HCT116 (cell line): ENCODE results near the gene FADS1. TPM values are rescaled to one million over a fixed set of nuclear protein-coding genes. Genes with fewer than 3 reads are reported as not detected.

ENCODE experiments used
- ATAC-seq: fragments of 200-7000 bp; cut with Tn5 transposase; 2 replicates; pipeline ENCODE4 v1.9.1; 2020; ENCODE audit warnings: mild to moderate bottlenecking, moderate library complexity
- BruUV-seq: library from RNA; stranded (reverse); fragments of 400-500 nt; replicated peaks from 2 replicates; lab custom pipeline; 2021; lab: Mats Ljungman, UMichigan
- CTCF ChIA-PET: fragments of 300-600 bp; sonication (Branson Sonifier 250); formaldehyde crosslinking; loops from one replicate; lab custom pipeline; 2021; ENCODE audit warnings: antibody characterized with exemption; lab: Charles Lee
- POLR2A ChIA-PET: fragments of 300-600, 350-600 bp; sonication (Branson Sonifier 250); formaldehyde crosslinking; loops from one replicate; lab custom pipeline; 2021; ENCODE audit warnings: antibody characterized with exemption; lab: Charles Lee
- RAD21 ChIA-PET, 2 experiments: fragments of 300-600 bp; sonication (Branson Sonifier 250); formaldehyde crosslinking; loops; one replicate each; lab custom pipeline; 2023; ENCODE audit warnings: low total read pairs in 2 of 2; ENCODE audit not compliant: uncharacterized antibody in 2 of 2, unreplicated experiment in 2 of 2, low non-redundant PET in 1 of 2; lab: Charles Lee
- DNase-seq: peaks from one replicate; pipeline ENCODE4 v3.0.0-alpha.2; 2010; ENCODE audit warnings: low read depth, low spot score
- H2AFZ ChIP-seq: fragments of 200-600 bp; shearing (Covaris generic), sonication (generic); 2 replicates; pipeline ENCODE4 v1.6.1; 2017; ENCODE audit warnings: low read depth, mixed run types, mixed read lengths, antibody characterized with exemption, low read length; ENCODE audit not compliant: poor library complexity, severe bottlenecking
- H3K27ac ChIP-seq: 2 replicates; pipeline ENCODE4 v1.5.1; 2012; ENCODE audit warnings: low read depth, low read length
- H3K27me3 ChIP-seq: fragments of 200-600 bp; sonication (generic); 2 replicates; pipeline ENCODE4 v1.6.1; 2016; ENCODE audit warnings: mixed run types, low read length, mixed read lengths; ENCODE audit not compliant: insufficient read depth
- H3K36me3 ChIP-seq, 2 experiments: fragments of 200-500 bp in 1 of 2; fragments of 200-600 bp in 1 of 2; sonication (Bioruptor generic) in 1 of 2; sonication (generic) in 1 of 2; 2 replicates each; pipeline versions ENCODE4 v1.5.1 to v1.6.1; 2014 to 2016; ENCODE audit warnings: low read length in 2 of 2, inconsistent platforms in 1 of 2, mixed read lengths in 1 of 2, mixed run types in 1 of 2; ENCODE audit not compliant: insufficient read depth in 2 of 2, control insufficient read depth in 1 of 2
- H3K4me1 ChIP-seq, 2 experiments: fragments of 200-600 bp in 1 of 2; sonication (generic) in 1 of 2; 2 replicates each; pipeline versions ENCODE4 v1.5.1 to v1.6.1; 2012 to 2017; ENCODE audit warnings: low read length in 2 of 2, inconsistent platforms in 1 of 2, mild to moderate bottlenecking in 1 of 2, mixed read lengths in 1 of 2, mixed run types in 1 of 2, moderate library complexity in 1 of 2; ENCODE audit not compliant: insufficient read depth in 2 of 2, control insufficient read depth in 1 of 2
- H3K4me2 ChIP-seq: fragments of 200-600 bp; sonication (generic); 2 replicates; pipeline ENCODE4 v1.6.1; 2017; ENCODE audit warnings: mixed run types, low read length, mixed read lengths
- H3K4me3 ChIP-seq, 2 experiments: fragments of 200-600 bp in 1 of 2; sonication (generic) in 1 of 2; replicated peaks in 1 of 2; 2 replicates each; pipeline ENCODE4 v1.5.1; 2011 to 2016; ENCODE audit warnings: low read length in 2 of 2, control low read depth in 1 of 2, low read depth in 1 of 2, mild to moderate bottlenecking in 1 of 2, mixed read lengths in 1 of 2, mixed run types in 1 of 2
- H3K79me2 ChIP-seq: fragments of 200-600 bp; sonication (generic); 2 replicates; pipeline ENCODE4 v1.6.1; 2017; ENCODE audit warnings: mild to moderate bottlenecking, mixed run types, low read length, moderate library complexity, mixed read lengths; ENCODE audit not compliant: insufficient read depth
- H3K9ac ChIP-seq: fragments of 200-600 bp; sonication (generic); 2 replicates; pipeline ENCODE4 v1.6.1; 2016; ENCODE audit warnings: low read length, mixed read lengths
- H3K9me2 ChIP-seq: fragments of 200-600 bp; sonication (generic), shearing (Covaris generic); 2 replicates; pipeline ENCODE4 v1.6.1; 2017; ENCODE audit warnings: mixed run types, mild to moderate bottlenecking, moderate library complexity; ENCODE audit not compliant: insufficient read depth
- H3K9me3 ChIP-seq, 2 experiments: fragments of 200-500 bp in 1 of 2; fragments of 200-600 bp in 1 of 2; sonication (Bioruptor generic) in 1 of 2; sonication (generic) in 1 of 2; 2 replicates each; pipeline ENCODE4 v1.6.1; 2014 to 2017; ENCODE audit warnings: low read length in 2 of 2, mixed read lengths in 2 of 2, inconsistent platforms in 1 of 2, low read depth in 1 of 2, mild to moderate bottlenecking in 1 of 2, mixed run types in 1 of 2, moderate library complexity in 1 of 2; ENCODE audit not compliant: control insufficient read depth in 1 of 2, insufficient read depth in 1 of 2
- H4K20me1 ChIP-seq: fragments of 200-600 bp; sonication (generic), shearing (Covaris generic); 2 replicates; pipeline ENCODE4 v1.6.1; 2017; ENCODE audit warnings: mixed run types, mild to moderate bottlenecking, moderate library complexity; ENCODE audit not compliant: insufficient read depth
- ATF3 ChIP-seq: IDR thresholded peaks from 2 replicates; pipeline ENCODE4 v1.6.1; 2012
- CBX3 ChIP-seq: IDR thresholded peaks from 2 replicates; pipeline ENCODE4 v1.6.1; 2012; ENCODE audit warnings: low read depth
- CEBPB ChIP-seq: IDR thresholded peaks from 2 replicates; pipeline ENCODE4 v1.6.1; 2012; ENCODE audit warnings: low read depth
- EGR1 ChIP-seq: IDR thresholded peaks from 2 replicates; pipeline ENCODE4 v1.6.1; 2012; ENCODE audit warnings: low read depth
- ELF1 ChIP-seq: IDR thresholded peaks from 2 replicates; pipeline ENCODE4 v1.6.1; 2012; ENCODE audit warnings: low read depth, borderline replicate concordance
- EZH2phosphoT487 ChIP-seq: fragments of 200-600 bp; IDR thresholded peaks from 2 replicates; pipeline ENCODE4 v1.6.1; 2018; ENCODE audit warnings: antibody characterized with exemption, borderline replicate concordance
- FOSL1 ChIP-seq: IDR thresholded peaks from 2 replicates; pipeline ENCODE4 v1.6.1; 2012; ENCODE audit warnings: low read depth
- JUND ChIP-seq: IDR thresholded peaks from 2 replicates; pipeline ENCODE4 v1.6.1; 2012
- SIN3A ChIP-seq: IDR thresholded peaks from 2 replicates; pipeline ENCODE4 v1.6.1; 2012; ENCODE audit warnings: low read depth
- YY1 ChIP-seq: IDR thresholded peaks from 2 replicates; pipeline ENCODE4 v1.6.1; 2011; ENCODE audit warnings: low read length, low read depth, moderate library complexity, mild to moderate bottlenecking; ENCODE audit not compliant: insufficient replicate concordance; ENCODE audit errors: extremely low read depth
- ZBTB33 ChIP-seq: IDR thresholded peaks from 2 replicates; pipeline ENCODE4 v1.6.1; 2011; ENCODE audit warnings: mild to moderate bottlenecking, low read length, moderate library complexity; ENCODE audit not compliant: insufficient replicate concordance; ENCODE audit errors: extremely low read depth
- ZFX ChIP-seq: fragments of 450-650 bp; IDR thresholded peaks from 2 replicates; pipeline ENCODE4 v1.6.1; 2017
- intact Hi-C: fragments of 100-400 bp; cut with micrococcal nuclease; formaldehyde crosslinking; loops from 2 replicates; pipeline ENCODE4 v1.10.0; 2022
- total RNA-seq: library from RNA; stranded (reverse); gene quantifications from one replicate; pipeline ENCODE4 v1.2.1, GENCODE V29; 2021; ENCODE audit not compliant: unreplicated experiment

The FADS1 gene
- total RNA-seq, 1 experiment from 2014 or later, result 56.6 TPM

- CTCF ChIA-PET, result no interaction called here
- no TSS peak for BruUV-seq
- POLR2A ChIA-PET, result no interaction called here
These were observed 43.0 kb downstream of the FADS1 start for GRCh38 chr11:61773809-61774208.

More at GRCh38 chr11:61773809-61774208, 43.0 kb downstream of the FADS1 start:
- no peak overlapping the region for H2AFZ ChIP-seq
- H4K20me1 ChIP-seq, result no peaks in the 10 kb centered on the region
- H3K9ac ChIP-seq, result no peak overlapping the region
- no peaks in the 10 kb centered on the region for H3K27me3 ChIP-seq
- H3K4me3 ChIP-seq, result no peak overlapping the region
- no peak overlapping the region for H3K4me2 ChIP-seq
- no peaks in the 10 kb centered on the region for H3K9me3 ChIP-seq
- no peaks in the 10 kb centered on the region for H3K79me2 ChIP-seq
- H3K27ac ChIP-seq, result no peak overlapping the region
- H3K36me3 ChIP-seq, result peaks cover 0 to 7% of the 10 kb centered on the region in 2 experiments; a peak in 1 of 4 replicates
- DNase-seq (no peak), ATAC-seq (no peak)
- no peaks in the 10 kb centered on the region for H3K9me2 ChIP-seq
- RAD21 ChIA-PET, result no interaction called here
- intact Hi-C loops, result no loop called here
- H3K4me1 ChIP-seq, result peaks cover 10 to 20% of the 10 kb centered on the region in 2 experiments
- TF ChIP-seq FOSL1 (no peak), SIN3A (no peak), YY1 (no peak), ELF1 (no peak), CBX3 (no peak), ZFX (no peak), EZH2phosphoT487 (no peak), JUND (no peak), EGR1 (no peak), CEBPB (no peak), ATF3 (no peak), ZBTB33 (no peak)
